HG03175 (cell line): ENCODE results near the gene CELA2B.
"Not testable (repeated sequence)": the region's sequence is repeated elsewhere in the genome, so short reads cannot be mapped to it uniquely, and the experiment has no call there.

ENCODE experiments used
- ATAC-seq: cut with Tn5 transposase; IDR thresholded peaks from one replicate; pipeline ENCODE4 v1.9.1; 2021; ENCODE audit warnings: mild to moderate bottlenecking, moderate library complexity; ENCODE audit not compliant: unreplicated experiment

The CELA2B gene

GRCh38 chr1:15475752-15476314 lies at the start of gene CELA2B:
CELA2B (plus strand) TSS chr1:15476104; CDS start chr1:15476126, 22 bp downstream.
- no peak for ATAC-seq

- ATAC-seq: no peak
Observed at GRCh38 chr1:15426492-15427279, 49.2 kb upstream of the CELA2B start.

- ATAC-seq: no peak
Observed at GRCh38 chr1:15427280-15427666, 48.6 kb upstream of the CELA2B start.

GRCh38 chr1:15428252-15428651 lies 47.7 kb upstream of the CELA2B start:
- not testable (repeated sequence) for ATAC-seq

- no peak for ATAC-seq
Observed at GRCh38 chr1:15428815-15429435, 47.0 kb upstream of the CELA2B start.

- ATAC-seq: no peak
Observed at GRCh38 chr1:15429701-15430149, 46.2 kb upstream of the CELA2B start.

GRCh38 chr1:15430787-15431570 lies 44.9 kb upstream of the CELA2B start:
- ATAC-seq: no peak

GRCh38 chr1:15431571-15431948 lies 44.3 kb upstream of the CELA2B start:
- no peak for ATAC-seq

GRCh38 chr1:15432324-15432723 lies 43.6 kb upstream of the CELA2B start:
- no peak for ATAC-seq

GRCh38 chr1:15433471-15433870 lies 42.4 kb upstream of the CELA2B start:
- ATAC-seq: no peak

- not testable (repeated sequence) for ATAC-seq
Observed at GRCh38 chr1:15434739-15435138, 41.2 kb upstream of the CELA2B start.

GRCh38 chr1:15435239-15436077 lies 40.4 kb upstream of the CELA2B start:
- ATAC-seq: no peak

- ATAC-seq: no peak
Observed at GRCh38 chr1:15436881-15437442, 38.9 kb upstream of the CELA2B start.

GRCh38 chr1:15439325-15439724 lies 36.6 kb upstream of the CELA2B start:
- ATAC-seq: no peak

- no peak for ATAC-seq
Observed at GRCh38 chr1:15440357-15440756, 35.5 kb upstream of the CELA2B start.

- no peak for ATAC-seq
Observed at GRCh38 chr1:15441247-15441646, 34.7 kb upstream of the CELA2B start.

GRCh38 chr1:15442119-15442518 lies 33.8 kb upstream of the CELA2B start:
- ATAC-seq: no peak

GRCh38 chr1:15442759-15443158 lies 33.1 kb upstream of the CELA2B start:
- no peak for ATAC-seq

GRCh38 chr1:15443281-15443680 lies 32.6 kb upstream of the CELA2B start:
- no peak for ATAC-seq
